Gastroesophageal sphincter (tissue), 4 donors: ENCODE results near the gene ARPC5. TPM values are rescaled to one million over a fixed set of nuclear protein-coding genes. Genes with fewer than 3 reads are reported as not detected.

Source experiments
- ATAC-seq: fragments of 150-250 bp; one replicate; pipeline ENCODE4 v1.9.1; 2016; ENCODE audit warnings: mild to moderate bottlenecking, moderate library complexity
- H3K27ac ChIP-seq, 4 donors: fragments of 200-600 bp; sonication (generic) in 3 of 4; 1 replicate in 3 of 4; 2 replicates in 1 of 4; pipeline ENCODE4 v1.5.1; 2016 to 2019
- H3K27me3 ChIP-seq: fragments of 200-600 bp; sonication (generic); one replicate; pipeline ENCODE4 v1.5.1; 2019
- H3K36me3 ChIP-seq, 2 donors: fragments of 200-600 bp; sonication (generic); one replicate each; pipeline ENCODE4 v1.5.1; 2019; ENCODE audit warnings: control low read depth in 1 of 2
- H3K4me1 ChIP-seq, 3 donors: fragments of 200-600 bp; sonication (generic); 1 replicate in 2 of 3; 2 replicates in 1 of 3; pipeline ENCODE4 v1.5.1; 2016 to 2019; ENCODE audit warnings: control low read depth in 2 of 3
- H3K4me3 ChIP-seq, 2 donors: fragments of 200-600 bp; sonication (generic); one replicate each; pipeline ENCODE4 v1.5.1; 2019; ENCODE audit warnings: mild to moderate bottlenecking in 1 of 2, moderate library complexity in 1 of 2
- H3K9me3 ChIP-seq, 3 donors: fragments of 200-600 bp; sonication (generic); one replicate each; pipeline ENCODE4 v1.5.1; 2017 to 2019; ENCODE audit warnings: control low read depth in 2 of 3
- CTCF ChIP-seq, 4 experiments: fragments of 200-600 bp in 2 of 4; fragments of 450-650 bp in 2 of 4; sonication (generic) in 1 of 4; IDR thresholded peaks; one replicate each; pipeline ENCODE4 v1.5.1; 2017 to 2019; ENCODE audit warnings: antibody characterized with exemption in 4 of 4, mild to moderate bottlenecking in 2 of 4, moderate library complexity in 2 of 4
- EP300 ChIP-seq: sonication (generic); formaldehyde crosslinking; IDR thresholded peaks from one replicate; pipeline ENCODE4 v1.6.1; 2017; ENCODE audit warnings: antibody characterized with exemption, mild to moderate bottlenecking
- POLR2A ChIP-seq, 2 donors: fragments of 450-650 bp; IDR thresholded peaks; one replicate each; pipeline ENCODE4 v1.6.1; 2017; ENCODE audit warnings: antibody characterized with exemption in 2 of 2, mild to moderate bottlenecking in 2 of 2, moderate library complexity in 1 of 2
- POLR2AphosphoS5 ChIP-seq: sonication (generic); formaldehyde crosslinking; IDR thresholded peaks from one replicate; pipeline ENCODE4 v1.6.1; 2017; ENCODE audit warnings: antibody characterized with exemption
- WGBS, 2 donors: methylation state at CpG; one replicate each; pipeline ENCODE4 v1.1.5; 2018; ENCODE audit warnings: low coverage in 1 of 2; 5-methylcytosine and 5-hydroxymethylcytosine counted together
- total RNA-seq, 4 donors: library from RNA; depleted of rRNA; stranded (reverse); fragments of >200 nt; gene quantifications; one replicate each; pipeline ENCODE4 v1.1.0, GENCODE V29; 2016

Gene ARPC5
- total RNA-seq, 4 donors from 2014 or later = 66.8 to 154 (median 87.5) TPM

GRCh38 chr1:183636334-183636682, 725 bp upstream of the ARPC5 start:
- WGBS, 2 donors = 7 to 11% methylated on average over 2 to 9 of the region's 15 CpGs
- H3K36me3 ChIP-seq = no peaks in the 10 kb centered on the region
- no peaks in the 10 kb centered on the region for H3K27me3 ChIP-seq
- H3K27ac ChIP-seq = peak overlapping the region in 3 of 4 donors; percentile 95 to 98 (median 96)
- H3K9me3 ChIP-seq = no peaks in the 10 kb centered on the region
- H3K4me1 ChIP-seq = peaks cover 0 to 35% (median 0%) of the 10 kb centered on the region in 3 donors
- no peak for ATAC-seq
- H3K4me3 ChIP-seq = peak overlapping the region; percentile 76 to 81
- TF ChIP-seq POLR2AphosphoS5 (no peak), POLR2A (IDR thresholded peaks at IDR 0.05) (no peak), EP300 (no peak), CTCF (IDR thresholded peaks at IDR 0.05) (no peak)

DNA sequence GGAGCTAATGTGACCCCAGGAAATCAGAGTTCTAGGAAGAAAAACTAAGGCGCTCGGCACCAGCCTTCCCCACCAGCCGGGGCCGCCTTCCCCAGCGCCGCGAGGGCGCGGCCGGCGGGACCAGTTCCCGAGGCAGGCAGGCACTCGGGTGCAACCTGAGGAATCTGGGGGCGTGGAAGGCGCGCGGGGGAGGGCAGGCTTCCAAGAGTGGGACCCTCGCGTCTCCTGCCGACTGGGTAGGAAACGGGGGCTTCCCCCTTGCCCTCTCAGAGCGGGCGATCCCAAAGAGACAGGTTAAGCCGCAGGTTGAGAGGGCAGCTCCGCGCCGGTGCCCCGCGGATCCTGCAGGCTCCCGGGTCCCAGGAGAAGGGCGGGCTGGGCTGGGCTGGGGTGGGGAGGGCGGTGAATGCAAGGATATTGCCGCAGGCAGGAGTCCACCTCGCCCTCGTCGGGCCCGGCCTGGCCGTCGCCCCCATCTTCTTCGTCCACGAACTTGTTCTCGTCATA, 431 bp downstream of the ARPC5 start:
- Histone ChIP-seq H3K9me3 (no peaks in the 10 kb centered on the region), H3K27me3 (no peaks in the 10 kb centered on the region), H3K4me1 (peaks cover 5 to 46% (median 6%) of the 10 kb centered on the region in 3 donors), H3K4me3 (peak overlapping the region; percentile 76 to 81), H3K27ac (peak overlapping the region; percentile 94 to 98 (median 96)), H3K36me3 (peaks cover 0 to 6% of the 10 kb centered on the region in 2 donors)
- TF ChIP-seq POLR2AphosphoS5 = no peak
- no peak for TF ChIP-seq EP300
- no peak for TF ChIP-seq POLR2A (IDR thresholded peaks at IDR 0.05)
- peak; percentile 26 for ATAC-seq
- WGBS, 2 donors = 0% methylated on average over 8 to 9 of the region's 42 CpGs

- Histone ChIP-seq H3K9me3 (no peaks in the 10 kb centered on the region), H3K36me3 (peaks cover 0 to 12% of the 10 kb centered on the region in 2 donors), H3K4me1 (peaks cover 5 to 52% (median 6%) of the 10 kb centered on the region in 3 donors), H3K27me3 (no peaks in the 10 kb centered on the region), H3K4me3 (peak overlapping the region; percentile 76 to 81), H3K27ac (peak overlapping the region; percentile 94 to 98 (median 96))
- no peak for ATAC-seq
- 0% methylated on average over 6 to 10 of the region's 10 CpGs for WGBS, 2 donors
- TF ChIP-seq POLR2AphosphoS5 = no peak
- TF ChIP-seq EP300 = no peak
- TF ChIP-seq CTCF (IDR thresholded peaks at IDR 0.05) = no peak
- no peak for TF ChIP-seq POLR2A (IDR thresholded peaks at IDR 0.05)
Measured at GRCh38 chr1:183634429-183635065, 1.0 kb downstream of the ARPC5 start.

GRCh38 chr1:183633676-183634343, 1.8 kb downstream of the ARPC5 start:
- H3K4me1 ChIP-seq = peaks cover 5 to 60% (median 8%) of the 10 kb centered on the region in 3 donors
- H3K9me3 ChIP-seq = no peaks in the 10 kb centered on the region
- peaks cover 0 to 20% of the 10 kb centered on the region in 2 donors for H3K36me3 ChIP-seq
- no peaks in the 10 kb centered on the region for H3K27me3 ChIP-seq
- H3K4me3 ChIP-seq = peak overlapping the region; percentile 76 to 81
- ATAC-seq = peak; percentile 36
- peak overlapping the region; percentile 94 to 98 (median 96) for H3K27ac ChIP-seq
- peak; percentile 94 for TF ChIP-seq POLR2AphosphoS5
- TF ChIP-seq CTCF (IDR thresholded peaks at IDR 0.05) = peak; percentile 40 to 86 (median 61)
- no peak for TF ChIP-seq EP300
- TF ChIP-seq POLR2A (IDR thresholded peaks at IDR 0.05) = peak; percentile 43 to 47
- 0% methylated on average over 1 of the region's 1 CpG for WGBS, 2 donors

GRCh38 chr1:183632964-183633363, 2.6 kb downstream of the ARPC5 start:
- WGBS, 2 donors = 25 to 43% methylated on average over 1 of the region's 1 CpG
- H3K36me3 ChIP-seq = peaks cover 0 to 28% of the 10 kb centered on the region in 2 donors
- peak overlapping the region; percentile 76 to 81 for H3K4me3 ChIP-seq
- no peaks in the 10 kb centered on the region for H3K27me3 ChIP-seq
- no peaks in the 10 kb centered on the region for H3K9me3 ChIP-seq
- H3K27ac ChIP-seq = peak overlapping the region; percentile 94 to 98 (median 96)
- ATAC-seq = no peak
- TF ChIP-seq POLR2A (IDR thresholded peaks at IDR 0.05) (no peak), POLR2AphosphoS5 (no peak), EP300 (no peak), CTCF (IDR thresholded peaks at IDR 0.05) (no peak)
- H3K4me1 ChIP-seq = peaks cover 5 to 68% (median 14%) of the 10 kb centered on the region in 3 donors
